GM12864 (cell line): ENCODE results near the gene ZG16B.

Experiments
- DNase-seq: peaks from one replicate; pipeline ENCODE4 v3.0.0-alpha.2; 2011; ENCODE audit warnings: low read depth
- H3K4me3 ChIP-seq: 2 replicates; pipeline ENCODE4 v1.5.1; 2011; ENCODE audit warnings: mild to moderate bottlenecking, low read depth, low read length, control low read depth
- TF ChIP-seq, protein P1 (sequence below): IDR thresholded peaks from 2 replicates; pipeline ENCODE4 v1.5.1; 2011; ENCODE audit warnings: low read depth, mild to moderate bottlenecking, moderate library complexity, low read length, control low read depth, inconsistent platforms; ENCODE audit errors: missing control alignments

ZG16B gene

GRCh38 chr16:2806286-2806685 is 23.8 kb upstream of the ZG16B start:
- no peak overlapping the region for H3K4me3 ChIP-seq
- no peak for DNase-seq
- TF ChIP-seq, protein P1, sequence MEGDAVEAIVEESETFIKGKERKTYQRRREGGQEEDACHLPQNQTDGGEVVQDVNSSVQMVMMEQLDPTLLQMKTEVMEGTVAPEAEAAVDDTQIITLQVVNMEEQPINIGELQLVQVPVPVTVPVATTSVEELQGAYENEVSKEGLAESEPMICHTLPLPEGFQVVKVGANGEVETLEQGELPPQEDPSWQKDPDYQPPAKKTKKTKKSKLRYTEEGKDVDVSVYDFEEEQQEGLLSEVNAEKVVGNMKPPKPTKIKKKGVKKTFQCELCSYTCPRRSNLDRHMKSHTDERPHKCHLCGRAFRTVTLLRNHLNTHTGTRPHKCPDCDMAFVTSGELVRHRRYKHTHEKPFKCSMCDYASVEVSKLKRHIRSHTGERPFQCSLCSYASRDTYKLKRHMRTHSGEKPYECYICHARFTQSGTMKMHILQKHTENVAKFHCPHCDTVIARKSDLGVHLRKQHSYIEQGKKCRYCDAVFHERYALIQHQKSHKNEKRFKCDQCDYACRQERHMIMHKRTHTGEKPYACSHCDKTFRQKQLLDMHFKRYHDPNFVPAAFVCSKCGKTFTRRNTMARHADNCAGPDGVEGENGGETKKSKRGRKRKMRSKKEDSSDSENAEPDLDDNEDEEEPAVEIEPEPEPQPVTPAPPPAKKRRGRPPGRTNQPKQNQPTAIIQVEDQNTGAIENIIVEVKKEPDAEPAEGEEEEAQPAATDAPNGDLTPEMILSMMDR = no peak

GRCh38 chr16:2808181-2808580 is 21.9 kb upstream of the ZG16B start:
- H3K4me3 ChIP-seq = no peak overlapping the region
- TF ChIP-seq, protein P1 = no peak
- no peak for DNase-seq

DNA sequence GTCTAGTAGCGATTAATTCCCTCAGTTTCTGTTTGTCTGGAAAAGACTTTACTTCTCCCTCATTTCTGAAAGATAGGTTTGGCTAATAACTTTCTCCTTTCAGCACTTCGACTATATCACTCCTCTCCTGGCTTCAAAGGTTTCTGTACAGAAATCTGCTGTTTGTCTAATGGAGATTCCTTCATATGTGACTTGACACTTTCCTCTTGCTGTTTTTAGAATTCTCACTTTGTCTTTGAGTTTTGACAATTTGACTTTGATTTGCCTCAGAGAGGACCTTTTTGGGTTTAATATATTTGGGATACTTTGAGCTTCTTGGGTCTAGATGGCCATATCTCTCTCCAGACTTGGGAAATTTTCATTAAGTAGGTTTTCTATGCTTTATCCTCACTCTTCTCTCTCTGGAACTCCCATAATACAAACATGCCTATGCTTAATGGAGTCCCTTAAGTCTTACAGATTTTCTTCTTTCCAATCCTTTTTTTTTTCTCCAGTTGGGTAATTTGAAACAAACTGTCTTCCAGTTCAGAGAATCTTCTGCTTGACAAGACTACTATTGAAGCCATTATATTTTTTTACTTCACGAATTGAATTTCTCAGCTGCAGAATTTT is 20.8 kb upstream of the ZG16B start:
- TF ChIP-seq, protein P1 = no peak
- H3K4me3 ChIP-seq = no peak overlapping the region
- no peak for DNase-seq

GRCh38 chr16:2810651-2811050 is 19.5 kb upstream of the ZG16B start:
- TF ChIP-seq, protein P1 = no peak
- DNase-seq = no peak
- no peak overlapping the region for H3K4me3 ChIP-seq

DNA sequence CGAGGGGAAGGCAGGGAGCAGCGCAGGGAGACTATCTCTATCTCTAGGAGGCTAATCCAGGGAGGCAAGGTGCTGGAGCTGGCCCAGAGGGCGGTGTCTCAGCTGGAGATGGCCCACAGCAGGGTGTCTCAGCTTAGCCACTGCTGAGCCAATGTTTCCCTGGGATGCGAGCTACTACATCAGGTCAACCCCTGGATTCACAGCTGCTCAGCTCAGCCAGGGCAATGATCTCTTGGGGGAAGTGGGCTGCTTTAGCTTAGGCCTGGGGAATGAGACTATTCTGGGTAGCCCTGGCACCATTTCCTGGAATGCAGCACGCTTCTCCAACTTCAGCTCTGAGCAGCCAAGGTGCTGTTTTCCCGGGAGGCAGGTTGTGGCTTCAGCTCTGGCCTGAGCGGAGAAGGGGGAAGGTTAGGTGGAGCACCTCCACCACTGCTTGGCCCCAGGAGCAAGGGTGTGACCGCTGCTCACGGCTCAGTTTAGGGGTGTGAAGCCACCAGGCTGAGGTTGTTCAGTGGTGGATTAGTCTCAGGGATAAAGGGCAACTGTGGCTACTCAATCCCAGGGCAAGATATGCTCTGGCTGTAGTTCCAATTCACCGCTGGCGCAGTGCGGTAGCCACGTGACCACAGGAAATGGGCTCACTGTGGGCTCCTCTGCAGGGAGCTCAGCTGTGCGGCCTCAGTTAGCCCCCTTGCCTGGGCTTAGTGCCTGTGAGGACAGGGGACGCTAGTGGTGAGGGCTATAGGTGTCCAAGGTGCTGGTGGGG is 18.2 kb upstream of the ZG16B start:
- TF ChIP-seq, protein P1 = no peak
- DNase-seq = no peak
- H3K4me3 ChIP-seq = no peak overlapping the region

- no peak overlapping the region for H3K4me3 ChIP-seq
- TF ChIP-seq, protein P1 = no peak
- no peak for DNase-seq
These were observed 16.3 kb upstream of the ZG16B start for GRCh38 chr16:2813771-2814221.
